HG03558 (cell line): ENCODE data around the gene COMP.

Experiments used
- ATAC-seq: cut with Tn5 transposase; IDR thresholded peaks from one replicate; pipeline ENCODE4 v1.9.1; 2021; ENCODE audit warnings: moderate number of reproducible peaks; ENCODE audit not compliant: unreplicated experiment; ENCODE audit errors: extremely low read depth

COMP gene

GRCh38 chr19:18772620-18773587, 18.2 kb downstream of the COMP start:
- ATAC-seq = no peak

- ATAC-seq = no peak
These were observed 19.5 kb downstream of the COMP start for GRCh38 chr19:18771328-18772242.

DNA sequence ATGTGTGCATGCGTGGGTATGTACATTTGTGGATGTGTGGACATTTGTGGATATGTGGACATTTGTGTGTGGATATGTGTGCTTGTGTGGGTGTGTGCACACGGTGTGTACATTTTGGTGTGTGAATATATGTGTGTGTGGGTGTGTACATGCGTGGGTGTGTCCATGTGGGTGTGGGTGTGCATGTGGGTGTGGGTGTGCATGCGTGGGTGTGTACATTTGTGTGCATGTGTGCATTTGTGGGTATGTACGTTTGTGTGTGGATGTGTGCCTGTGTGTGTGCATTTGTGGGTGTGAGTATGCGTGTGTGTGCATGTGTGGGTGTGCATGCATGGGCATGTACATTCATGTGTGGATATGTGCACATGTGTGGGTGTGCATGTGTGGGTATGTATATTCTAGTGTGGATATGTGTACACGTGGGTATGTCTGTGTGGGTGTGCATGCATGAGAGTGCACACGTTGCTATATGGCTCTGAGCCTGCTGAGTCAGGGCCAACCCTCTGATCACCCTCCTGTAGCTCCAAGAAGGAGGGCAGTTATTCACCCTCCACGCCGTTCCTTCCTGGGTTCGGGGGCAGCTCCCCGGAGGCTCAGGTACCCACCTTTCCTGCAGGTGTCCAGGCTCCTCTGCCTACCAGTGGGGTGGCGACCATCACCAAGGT, 20.3 kb downstream of the COMP start:
- no peak for ATAC-seq

DNA sequence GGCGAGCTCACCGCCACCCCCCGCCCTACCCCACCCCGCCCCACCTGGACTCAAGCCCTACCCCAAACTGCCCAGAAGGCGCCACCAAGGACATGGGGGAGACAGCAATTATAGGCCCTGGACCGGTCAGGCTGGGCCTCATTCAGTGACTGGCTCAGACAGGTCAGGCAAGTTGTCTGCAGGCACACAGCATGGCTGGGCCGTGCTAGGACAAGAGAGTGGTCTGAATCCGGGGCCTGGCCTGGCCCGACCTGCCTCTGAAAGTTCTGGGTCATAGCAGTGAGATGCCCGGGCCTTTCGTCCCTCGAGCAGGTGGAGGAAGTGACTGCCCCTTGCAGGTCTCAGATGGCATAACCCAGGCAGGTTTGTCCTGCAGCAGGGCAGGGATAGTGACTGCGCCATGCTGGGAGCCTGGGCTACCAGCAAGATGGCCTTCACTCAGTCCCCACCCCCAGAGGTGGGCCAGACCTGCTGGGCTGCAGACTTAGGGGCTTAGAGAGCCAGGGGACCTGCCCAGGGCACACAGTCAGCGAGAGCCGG, 21.0 kb downstream of the COMP start:
- ATAC-seq = no peak

GRCh38 chr19:18768997-18769891, 21.9 kb downstream of the COMP start:
- no peak for ATAC-seq

DNA sequence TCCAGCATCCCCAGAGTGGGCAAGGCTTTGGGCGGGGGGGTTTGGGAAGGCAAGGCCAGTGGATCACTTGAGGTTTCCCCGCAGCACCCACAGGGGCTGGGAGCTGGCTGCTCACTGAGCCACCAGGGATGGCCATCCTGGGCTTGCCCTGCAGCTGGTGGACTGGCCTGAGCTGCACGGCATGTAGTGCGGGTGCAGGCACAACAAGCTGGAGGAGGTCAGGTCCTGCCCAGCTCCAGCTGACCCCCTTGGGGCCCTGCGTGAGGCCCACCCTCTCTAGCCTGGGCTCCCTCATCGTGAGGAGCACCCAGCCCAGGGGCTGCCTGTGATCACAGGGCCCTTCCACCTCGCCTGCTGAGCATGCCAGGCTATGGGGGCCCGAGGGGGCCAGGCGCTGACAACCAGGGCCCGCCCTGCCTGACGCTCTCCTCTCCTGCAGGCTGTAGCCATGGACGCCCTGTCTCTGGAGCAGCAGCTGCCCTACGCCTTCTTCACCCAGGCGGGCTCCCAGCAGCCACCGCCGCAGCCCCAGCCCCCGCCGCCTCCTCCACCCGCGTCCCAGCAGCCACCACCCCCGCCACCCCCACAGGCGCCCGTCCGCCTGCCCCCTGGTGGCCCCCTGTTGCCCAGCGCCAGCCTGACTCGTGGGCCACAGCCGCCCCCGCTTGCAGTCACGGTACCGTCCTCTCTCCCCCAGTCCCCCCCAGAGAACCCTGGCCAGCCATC, 22.9 kb downstream of the COMP start:
- no peak for ATAC-seq

- ATAC-seq = no peak
These were observed 25.9 kb downstream of the COMP start for GRCh38 chr19:18765224-18765623.

GRCh38 chr19:18764591-18765051, 26.5 kb downstream of the COMP start:
- ATAC-seq = no peak

- ATAC-seq = no peak
These were observed 27.2 kb downstream of the COMP start for GRCh38 chr19:18763674-18764590.

GRCh38 chr19:18762125-18763023, 28.7 kb downstream of the COMP start:
- no peak for ATAC-seq

DNA sequence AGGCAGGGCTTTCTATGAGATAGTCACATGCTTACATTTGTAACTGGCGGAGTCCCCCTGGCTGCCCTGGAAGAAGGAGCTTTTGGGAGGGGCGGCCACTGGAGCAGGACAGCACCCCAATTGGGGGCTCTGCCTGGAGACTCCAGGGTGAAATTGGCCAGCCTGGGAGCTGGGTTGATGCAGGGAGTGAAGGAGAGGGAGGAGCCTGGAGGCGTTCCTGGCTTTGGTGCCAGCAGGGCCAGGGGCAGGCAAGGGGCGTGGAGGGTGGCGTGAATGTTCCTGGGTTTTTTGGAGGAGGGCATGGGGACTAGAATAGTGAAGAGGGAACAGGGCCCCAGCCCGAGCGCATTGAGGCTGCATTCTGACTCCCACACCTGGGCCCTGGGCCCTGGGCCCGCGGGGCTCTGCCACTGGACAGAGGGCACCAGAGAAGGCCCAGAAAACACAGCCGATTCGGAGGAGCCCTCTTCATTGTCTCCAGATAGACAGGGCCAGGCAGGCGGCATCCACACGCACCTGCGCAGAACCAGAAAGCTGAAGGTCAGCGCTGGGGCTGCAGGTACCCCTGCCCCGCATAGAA, 29.5 kb downstream of the COMP start:
- ATAC-seq = no peak

DNA sequence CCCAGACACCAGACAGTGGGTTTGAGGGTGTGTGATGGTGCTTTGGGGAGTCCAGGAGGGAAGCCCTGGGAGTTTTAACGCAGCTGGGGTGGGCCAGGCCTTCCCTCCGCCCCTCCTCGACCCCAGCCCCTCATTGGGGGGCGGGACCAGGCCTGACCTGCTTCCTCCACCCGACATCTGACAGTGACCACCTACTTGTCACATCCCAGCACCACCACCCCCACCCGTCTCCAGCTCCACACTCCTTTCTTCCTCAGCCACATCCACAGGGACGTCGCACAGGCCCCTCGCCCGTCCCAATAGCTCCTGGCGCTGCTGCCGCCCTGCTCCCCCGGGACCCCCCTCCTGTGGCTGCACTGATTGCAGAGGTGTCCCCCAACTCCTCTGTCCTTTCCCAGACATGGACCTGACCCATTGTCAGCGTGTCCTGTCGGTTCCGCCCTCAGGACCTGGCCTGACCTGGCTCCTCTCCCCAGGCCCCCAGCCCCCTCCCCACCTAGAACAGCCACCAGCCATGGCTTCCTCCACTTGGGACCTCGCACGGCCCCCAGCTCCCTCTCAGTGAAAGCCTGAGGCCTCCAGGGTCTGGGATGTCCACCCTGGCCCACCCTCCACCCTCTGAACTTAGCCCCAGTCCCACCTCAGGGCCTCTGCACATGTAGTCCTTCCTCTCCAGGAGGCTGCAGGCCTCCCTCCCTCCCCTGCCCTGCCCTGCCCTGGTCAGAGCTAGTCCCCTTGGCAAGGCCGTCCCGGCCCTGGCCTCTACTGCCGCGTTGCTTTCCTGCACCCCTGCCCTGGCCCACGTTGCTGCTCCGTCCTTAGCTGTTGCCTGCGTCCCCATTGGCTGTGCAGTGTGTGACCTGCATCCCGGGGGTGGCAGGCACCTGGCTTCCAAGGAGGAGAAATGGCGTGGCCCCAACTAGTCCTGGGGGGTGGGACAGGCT, 30.4 kb downstream of the COMP start:
- ATAC-seq = no peak

GRCh38 chr19:18759995-18760426, 31.1 kb downstream of the COMP start:
- ATAC-seq = no peak

- ATAC-seq = no peak
These were observed 31.7 kb downstream of the COMP start for GRCh38 chr19:18759304-18759994.
